HCT116 (cell line): ENCODE results near the gene KREMEN2. TPM values are rescaled to one million over a fixed set of nuclear protein-coding genes. Genes with fewer than 3 reads are reported as not detected.

Experiments
- ATAC-seq: fragments of 200-7000 bp; cut with Tn5 transposase; 2 replicates; pipeline ENCODE4 v1.9.1; 2020; ENCODE audit warnings: mild to moderate bottlenecking, moderate library complexity
- BruUV-seq: library from RNA; stranded (reverse); fragments of 400-500 nt; replicated peaks from 2 replicates; lab custom pipeline; 2021; lab: Mats Ljungman, UMichigan
- CTCF ChIA-PET: fragments of 300-600 bp; sonication (Branson Sonifier 250); formaldehyde crosslinking; loops from one replicate; lab custom pipeline; 2021; ENCODE audit warnings: antibody characterized with exemption; lab: Charles Lee
- POLR2A ChIA-PET: fragments of 300-600, 350-600 bp; sonication (Branson Sonifier 250); formaldehyde crosslinking; loops from one replicate; lab custom pipeline; 2021; ENCODE audit warnings: antibody characterized with exemption; lab: Charles Lee
- RAD21 ChIA-PET, 2 experiments: fragments of 300-600 bp; sonication (Branson Sonifier 250); formaldehyde crosslinking; loops; one replicate each; lab custom pipeline; 2023; ENCODE audit warnings: low total read pairs in 2 of 2; ENCODE audit not compliant: uncharacterized antibody in 2 of 2, unreplicated experiment in 2 of 2, low non-redundant PET in 1 of 2; lab: Charles Lee
- DNase-seq: peaks from one replicate; pipeline ENCODE4 v3.0.0-alpha.2; 2010; ENCODE audit warnings: low read depth, low spot score
- H2AFZ ChIP-seq: fragments of 200-600 bp; shearing (Covaris generic), sonication (generic); 2 replicates; pipeline ENCODE4 v1.6.1; 2017; ENCODE audit warnings: low read depth, mixed run types, mixed read lengths, antibody characterized with exemption, low read length; ENCODE audit not compliant: poor library complexity, severe bottlenecking
- H3K27ac ChIP-seq: 2 replicates; pipeline ENCODE4 v1.5.1; 2012; ENCODE audit warnings: low read depth, low read length
- H3K27me3 ChIP-seq: fragments of 200-600 bp; sonication (generic); 2 replicates; pipeline ENCODE4 v1.6.1; 2016; ENCODE audit warnings: mixed run types, low read length, mixed read lengths; ENCODE audit not compliant: insufficient read depth
- H3K36me3 ChIP-seq, 2 experiments: fragments of 200-500 bp in 1 of 2; fragments of 200-600 bp in 1 of 2; sonication (Bioruptor generic) in 1 of 2; sonication (generic) in 1 of 2; 2 replicates each; pipeline versions ENCODE4 v1.5.1 to v1.6.1; 2014 to 2016; ENCODE audit warnings: low read length in 2 of 2, inconsistent platforms in 1 of 2, mixed read lengths in 1 of 2, mixed run types in 1 of 2; ENCODE audit not compliant: insufficient read depth in 2 of 2, control insufficient read depth in 1 of 2
- H3K4me1 ChIP-seq, 2 experiments: fragments of 200-600 bp in 1 of 2; sonication (generic) in 1 of 2; 2 replicates each; pipeline versions ENCODE4 v1.5.1 to v1.6.1; 2012 to 2017; ENCODE audit warnings: low read length in 2 of 2, inconsistent platforms in 1 of 2, mild to moderate bottlenecking in 1 of 2, mixed read lengths in 1 of 2, mixed run types in 1 of 2, moderate library complexity in 1 of 2; ENCODE audit not compliant: insufficient read depth in 2 of 2, control insufficient read depth in 1 of 2
- H3K4me2 ChIP-seq: fragments of 200-600 bp; sonication (generic); 2 replicates; pipeline ENCODE4 v1.6.1; 2017; ENCODE audit warnings: mixed run types, low read length, mixed read lengths
- H3K4me3 ChIP-seq, 2 experiments: fragments of 200-600 bp in 1 of 2; sonication (generic) in 1 of 2; replicated peaks in 1 of 2; 2 replicates each; pipeline ENCODE4 v1.5.1; 2011 to 2016; ENCODE audit warnings: low read length in 2 of 2, control low read depth in 1 of 2, low read depth in 1 of 2, mild to moderate bottlenecking in 1 of 2, mixed read lengths in 1 of 2, mixed run types in 1 of 2
- H3K79me2 ChIP-seq: fragments of 200-600 bp; sonication (generic); 2 replicates; pipeline ENCODE4 v1.6.1; 2017; ENCODE audit warnings: mild to moderate bottlenecking, mixed run types, low read length, moderate library complexity, mixed read lengths; ENCODE audit not compliant: insufficient read depth
- H3K9ac ChIP-seq: fragments of 200-600 bp; sonication (generic); 2 replicates; pipeline ENCODE4 v1.6.1; 2016; ENCODE audit warnings: low read length, mixed read lengths
- H3K9me2 ChIP-seq: fragments of 200-600 bp; sonication (generic), shearing (Covaris generic); 2 replicates; pipeline ENCODE4 v1.6.1; 2017; ENCODE audit warnings: mixed run types, mild to moderate bottlenecking, moderate library complexity; ENCODE audit not compliant: insufficient read depth
- H3K9me3 ChIP-seq, 2 experiments: fragments of 200-500 bp in 1 of 2; fragments of 200-600 bp in 1 of 2; sonication (Bioruptor generic) in 1 of 2; sonication (generic) in 1 of 2; 2 replicates each; pipeline ENCODE4 v1.6.1; 2014 to 2017; ENCODE audit warnings: low read length in 2 of 2, mixed read lengths in 2 of 2, inconsistent platforms in 1 of 2, low read depth in 1 of 2, mild to moderate bottlenecking in 1 of 2, mixed run types in 1 of 2, moderate library complexity in 1 of 2; ENCODE audit not compliant: control insufficient read depth in 1 of 2, insufficient read depth in 1 of 2
- H4K20me1 ChIP-seq: fragments of 200-600 bp; sonication (generic), shearing (Covaris generic); 2 replicates; pipeline ENCODE4 v1.6.1; 2017; ENCODE audit warnings: mixed run types, mild to moderate bottlenecking, moderate library complexity; ENCODE audit not compliant: insufficient read depth
- ATF3 ChIP-seq: IDR thresholded peaks from 2 replicates; pipeline ENCODE4 v1.6.1; 2012
- EGR1 ChIP-seq: IDR thresholded peaks from 2 replicates; pipeline ENCODE4 v1.6.1; 2012; ENCODE audit warnings: low read depth
- FOSL1 ChIP-seq: IDR thresholded peaks from 2 replicates; pipeline ENCODE4 v1.6.1; 2012; ENCODE audit warnings: low read depth
- MAX ChIP-seq: IDR thresholded peaks from 2 replicates; pipeline ENCODE4 v1.6.1; 2012
- POLR2A ChIP-seq: IDR thresholded peaks from 2 replicates; pipeline ENCODE4 v1.7.0; 2011; ENCODE audit warnings: borderline replicate concordance; ENCODE audit not compliant: insufficient read depth, insufficient read length; ENCODE audit errors: extremely low read depth
- POLR2AphosphoS5 ChIP-seq: IDR thresholded peaks from 2 replicates; pipeline ENCODE4 v1.6.1; 2011; ENCODE audit warnings: mild to moderate bottlenecking, low read depth, low read length, moderate library complexity
- RAD21 ChIP-seq: IDR thresholded peaks from 2 replicates; pipeline ENCODE4 v1.6.1; 2012; ENCODE audit warnings: low read depth, mild to moderate bottlenecking
- SIN3A ChIP-seq: IDR thresholded peaks from 2 replicates; pipeline ENCODE4 v1.6.1; 2012; ENCODE audit warnings: low read depth
- YY1 ChIP-seq: IDR thresholded peaks from 2 replicates; pipeline ENCODE4 v1.6.1; 2011; ENCODE audit warnings: low read length, low read depth, moderate library complexity, mild to moderate bottlenecking; ENCODE audit not compliant: insufficient replicate concordance; ENCODE audit errors: extremely low read depth
- ZFX ChIP-seq: fragments of 450-650 bp; IDR thresholded peaks from 2 replicates; pipeline ENCODE4 v1.6.1; 2017
- intact Hi-C: fragments of 100-400 bp; cut with micrococcal nuclease; formaldehyde crosslinking; loops from 2 replicates; pipeline ENCODE4 v1.10.0; 2022
- total RNA-seq: library from RNA; stranded (reverse); gene quantifications from one replicate; pipeline ENCODE4 v1.2.1, GENCODE V29; 2021; ENCODE audit not compliant: unreplicated experiment

The KREMEN2 gene
- total RNA-seq, 1 experiment from 2014 or later = 14.1 TPM

GRCh38 chr16:2979669-2980226 is 15.7 kb downstream of the KREMEN2 start:
- RAD21 ChIA-PET = no interaction called here
- Histone ChIP-seq H2AFZ (no peak overlapping the region), H3K4me1 (peaks cover 24 to 44% of the 10 kb centered on the region in 2 experiments), H3K4me2 (peak overlapping the region; percentile 86), H3K4me3 (peak overlapping the region; percentile 89 to 99), H3K36me3 (peaks cover 0 to 32% of the 10 kb centered on the region in 2 experiments; a peak in 2 of 4 replicates), H3K27ac (peak overlapping the region; percentile 93), H3K9me2 (no peaks in the 10 kb centered on the region), H3K9me3 (no peaks in the 10 kb centered on the region), H3K9ac (peak overlapping the region; percentile 99), H3K79me2 (peaks cover 51% of the 10 kb centered on the region), H3K27me3 (no peaks in the 10 kb centered on the region), H4K20me1 (no peaks in the 10 kb centered on the region; the same call in 1 of the 2 replicates)
- ATAC-seq (peak; percentile 39), DNase-seq (no peak)
- POLR2A ChIA-PET = interaction anchor here (0.9 to 2.8 kb wide), 3 partner anchors 10 to 41 kb away, joined by 3 to 11 read pairs (median 10); partner anchors contain the start of genes KREMEN2 and TNFRSF12A
- no peak for TF ChIP-seq ATF3
- TF ChIP-seq RAD21 = no peak
- intact Hi-C loops = loop anchor here (5.0 kb wide), 1 partner anchor 43 kb away; the partner anchor contains the start of genes HCFC1R1, THOC6 and TNFRSF12A
- BruUV-seq = TSS peak; percentile 58
- CTCF ChIA-PET = no interaction called here

GRCh38 chr16:2980227-2981176 is 16.4 kb downstream of the KREMEN2 start, which contains the start of gene PKMYT1:
TSS of gene PKMYT1 (minus strand) at chr16:2980446. CDS start at chr16:2979657, 789 bp downstream.
- DNase-seq (peak; percentile 56), ATAC-seq (peak; percentile 80)
- POLR2A ChIA-PET = interaction anchor here (0.7 to 2.8 kb wide), 8 partner anchors 8 to 75 kb away, joined by 3 to 11 read pairs (median 4); partner anchors contain the start of genes HCFC1R1, KREMEN2, THOC6 and TNFRSF12A
- TF ChIP-seq ZFX (peak; percentile 92), POLR2A (peak; percentile 95), YY1 (peak; percentile 3), MAX (peak; percentile 53; the same call in 1 of the 2 replicates), SIN3A (peak; percentile 58), ATF3 (no peak), FOSL1 (no peak), POLR2AphosphoS5 (peak; percentile 93), EGR1 (peak; percentile 98)
- TF ChIP-seq, all 23 proteins: peak for 7
- Histone ChIP-seq H3K9me2 (no peaks in the 10 kb centered on the region), H4K20me1 (no peaks in the 10 kb centered on the region; the same call in 1 of the 2 replicates), H3K79me2 (peaks cover 43% of the 10 kb centered on the region), H3K4me1 (peaks cover 24 to 44% of the 10 kb centered on the region in 2 experiments), H3K4me2 (peak within 1 kb of the TSS; percentile 86), H2AFZ (no peak within 1 kb of the TSS), H3K36me3 (peaks cover 0 to 25% of the 10 kb centered on the region in 2 experiments; a peak in 2 of 4 replicates), H3K4me3 (peak within 1 kb of the TSS; percentile 89 to 99), H3K27me3 (no peaks in the 10 kb centered on the region), H3K9me3 (no peaks in the 10 kb centered on the region), H3K27ac (peak within 1 kb of the TSS; percentile 93), H3K9ac (peak within 1 kb of the TSS; percentile 99)
- ChIA-PET CTCF (interaction anchor here (1.0 to 1.4 kb wide), 3 partner anchors 17 to 51 kb away, joined by 3 to 4 read pairs (median 3); partner anchors contain the start of gene KREMEN2), RAD21 (no interaction called here)
- TSS peak; percentile 89 for BruUV-seq
- intact Hi-C loops = loop anchor here (5.0 kb wide), 1 partner anchor 42 kb away; the partner anchor contains the start of genes HCFC1R1, THOC6 and TNFRSF12A
